ENCODE measurements around the gene GNPAT. TPM values are rescaled to one million over a fixed set of nuclear protein-coding genes. Genes with fewer than 3 reads are reported as not detected.

GNPAT gene
- total and polyA plus RNA-seq, 4 donors = 14.7 to 32.0 (median 22.7) TPM

GRCh38 chr1:231201979-231202633 lies 38.9 kb upstream of the GNPAT start:
- H3K9ac ChIP-seq (ENCODE audit: low read depth in 1 of 2, low read length in 2 of 2) = no peak overlapping the region
- 69% methylated on average over 5 of the region's 5 CpGs for WGBS
- H3K4me1 ChIP-seq (ENCODE audit: control insufficient read depth in 4 of 4, insufficient read depth in 4 of 4, low read length in 3 of 4) = peaks cover 0 to 4% (median 1%) of the 10 kb centered on the region in 4 donors
- H3K27ac ChIP-seq (ENCODE audit: low read depth in 1 of 2, low read length in 2 of 2) = no peak overlapping the region
- no peaks in the 10 kb centered on the region for H3K9me3 ChIP-seq (ENCODE audit: control insufficient read depth in 4 of 4, low read length in 3 of 4)
- H3K36me3 ChIP-seq (ENCODE audit: control insufficient read depth in 4 of 4, insufficient read depth in 3 of 4, low read depth in 1 of 4, low read length in 3 of 4) = no peaks in the 10 kb centered on the region
- H3K4me3 ChIP-seq (ENCODE audit: low read depth in 1 of 3, low read length in 3 of 3) = no peak overlapping the region
- H3K27me3 ChIP-seq (ENCODE audit: control insufficient read depth in 4 of 4, insufficient read depth in 4 of 4, low read length in 3 of 4) = no peaks in the 10 kb centered on the region
- no peak for DNase-seq (ENCODE audit: low spot score)
- TF ChIP-seq ATF3 (IDR thresholded peaks at IDR 0.05) (no peak), JUND (IDR thresholded peaks at IDR 0.05) (no peak), GABPA (IDR thresholded peaks at IDR 0.05 in 1 of 2, conservative IDR thresholded peaks at IDR 0.05 in 1 of 2) (no peak), MAX (IDR thresholded peaks at IDR 0.05) (no peak), FOXA1 (IDR thresholded peaks at IDR 0.05) (no peak), HNF4G (IDR thresholded peaks at IDR 0.05) (no peak), FOXA2 (IDR thresholded peaks at IDR 0.05) (no peak)

GRCh38 chr1:231203259-231204057 lies 37.6 kb upstream of the GNPAT start:
- TF ChIP-seq RAD21 (IDR thresholded peaks at IDR 0.05) (no peak), ZBTB33 (IDR thresholded peaks at IDR 0.05) (no peak), YY1 (IDR thresholded peaks at IDR 0.05) (no peak), EGR1 (IDR thresholded peaks at IDR 0.05; ENCODE audit: low read depth in 2 of 2) (no peak), HNF4A (conservative IDR thresholded peaks at IDR 0.05) (no peak), FOXA1 (IDR thresholded peaks at IDR 0.05) (no peak), GABPA (IDR thresholded peaks at IDR 0.05 in 1 of 2, conservative IDR thresholded peaks at IDR 0.05 in 1 of 2) (no peak), TAF1 (conservative IDR thresholded peaks at IDR 0.05) (no peak), NR2F2 (IDR thresholded peaks at IDR 0.05) (no peak), ATF3 (IDR thresholded peaks at IDR 0.05) (no peak)
- Histone ChIP-seq H3K9ac (ENCODE audit: low read depth in 1 of 2, low read length in 2 of 2) (no peak overlapping the region), H3K27me3 (ENCODE audit: control insufficient read depth in 4 of 4, insufficient read depth in 4 of 4, low read length in 3 of 4) (no peaks in the 10 kb centered on the region), H3K9me3 (ENCODE audit: control insufficient read depth in 4 of 4, low read length in 3 of 4) (no peaks in the 10 kb centered on the region), H3K4me1 (ENCODE audit: control insufficient read depth in 4 of 4, insufficient read depth in 4 of 4, low read length in 3 of 4) (peaks cover 0 to 4% (median 1%) of the 10 kb centered on the region in 4 donors), H3K27ac (ENCODE audit: low read depth in 1 of 2, low read length in 2 of 2) (no peak overlapping the region), H3K36me3 (ENCODE audit: control insufficient read depth in 4 of 4, insufficient read depth in 3 of 4, low read depth in 1 of 4, low read length in 3 of 4) (no peaks in the 10 kb centered on the region), H3K4me3 (ENCODE audit: low read depth in 1 of 3, low read length in 3 of 3) (no peak overlapping the region)
- 88% methylated on average over 21 of the region's 21 CpGs for WGBS
- no peak for DNase-seq (ENCODE audit: low spot score)

GRCh38 chr1:231206856-231207255 lies 34.2 kb upstream of the GNPAT start:
- Histone ChIP-seq H3K9ac (ENCODE audit: low read depth in 1 of 2, low read length in 2 of 2) (no peak overlapping the region), H3K9me3 (ENCODE audit: control insufficient read depth in 4 of 4, low read length in 3 of 4) (no peaks in the 10 kb centered on the region), H3K4me3 (ENCODE audit: low read depth in 1 of 3, low read length in 3 of 3) (no peak overlapping the region), H3K27me3 (ENCODE audit: control insufficient read depth in 4 of 4, insufficient read depth in 4 of 4, low read length in 3 of 4) (no peaks in the 10 kb centered on the region), H3K36me3 (ENCODE audit: control insufficient read depth in 4 of 4, insufficient read depth in 3 of 4, low read depth in 1 of 4, low read length in 3 of 4) (no peaks in the 10 kb centered on the region), H3K4me1 (ENCODE audit: control insufficient read depth in 4 of 4, insufficient read depth in 4 of 4, low read length in 3 of 4) (peaks cover 0 to 5% (median 2%) of the 10 kb centered on the region in 4 donors), H3K27ac (ENCODE audit: low read depth in 1 of 2, low read length in 2 of 2) (no peak overlapping the region)
- WGBS = 74% methylated on average over 8 of the region's 8 CpGs
- no peak for DNase-seq (ENCODE audit: low spot score)
- no peak for TF ChIP-seq JUND (IDR thresholded peaks at IDR 0.05)
- no peak for TF ChIP-seq REST (IDR thresholded peaks at IDR 0.05)
- no peak for TF ChIP-seq MAX (IDR thresholded peaks at IDR 0.05)
- no peak for TF ChIP-seq SP1 (IDR thresholded peaks at IDR 0.05)
- TF ChIP-seq EGR1 (IDR thresholded peaks at IDR 0.05; ENCODE audit: low read depth in 2 of 2) = no peak
- no peak for TF ChIP-seq ZBTB33 (IDR thresholded peaks at IDR 0.05)
- TF ChIP-seq RAD21 (IDR thresholded peaks at IDR 0.05) = no peak
- TF ChIP-seq TAF1 (conservative IDR thresholded peaks at IDR 0.05) = no peak
- TF ChIP-seq ATF3 (IDR thresholded peaks at IDR 0.05) = no peak
- no peak for TF ChIP-seq HNF4A (conservative IDR thresholded peaks at IDR 0.05)
